Measurements from ENCODE around the gene ADPGK.

The ADPGK gene

GRCh38 chr15:72797834-72798233, 14.3 kb upstream of the ADPGK start:
- H3K9me3 Mint-ChIP-seq = no peaks in the 10 kb centered on the region
- no peaks in the 10 kb centered on the region for H3K36me3 Mint-ChIP-seq
- H3K27me3 Mint-ChIP-seq = peaks cover 52 to 86% of the 10 kb centered on the region in 2 donors
- DNase-seq (no peak), ATAC-seq (replicated peaks) (no peak)
- peak overlapping the region; percentile 31 for H3K27ac Mint-ChIP-seq
- peaks cover 9 to 16% of the 10 kb centered on the region in 2 donors for H3K4me1 Mint-ChIP-seq
- peak overlapping the region; percentile 43 to 87 for H3K4me3 Mint-ChIP-seq

GRCh38 chr15:72797338-72797689, 13.8 kb upstream of the ADPGK start:
- peak overlapping the region; percentile 82 to 87 for H3K4me3 Mint-ChIP-seq
- H3K27ac Mint-ChIP-seq = peak overlapping the region; percentile 31
- peak in 1 of 2 donors; percentile 31 for ATAC-seq (replicated peaks)
- H3K27me3 Mint-ChIP-seq = peaks cover 56 to 86% of the 10 kb centered on the region in 2 donors
- H3K36me3 Mint-ChIP-seq = no peaks in the 10 kb centered on the region
- H3K4me1 Mint-ChIP-seq = peaks cover 9 to 16% of the 10 kb centered on the region in 2 donors
- H3K9me3 Mint-ChIP-seq = no peaks in the 10 kb centered on the region
- DNase-seq = no peak

DNA sequence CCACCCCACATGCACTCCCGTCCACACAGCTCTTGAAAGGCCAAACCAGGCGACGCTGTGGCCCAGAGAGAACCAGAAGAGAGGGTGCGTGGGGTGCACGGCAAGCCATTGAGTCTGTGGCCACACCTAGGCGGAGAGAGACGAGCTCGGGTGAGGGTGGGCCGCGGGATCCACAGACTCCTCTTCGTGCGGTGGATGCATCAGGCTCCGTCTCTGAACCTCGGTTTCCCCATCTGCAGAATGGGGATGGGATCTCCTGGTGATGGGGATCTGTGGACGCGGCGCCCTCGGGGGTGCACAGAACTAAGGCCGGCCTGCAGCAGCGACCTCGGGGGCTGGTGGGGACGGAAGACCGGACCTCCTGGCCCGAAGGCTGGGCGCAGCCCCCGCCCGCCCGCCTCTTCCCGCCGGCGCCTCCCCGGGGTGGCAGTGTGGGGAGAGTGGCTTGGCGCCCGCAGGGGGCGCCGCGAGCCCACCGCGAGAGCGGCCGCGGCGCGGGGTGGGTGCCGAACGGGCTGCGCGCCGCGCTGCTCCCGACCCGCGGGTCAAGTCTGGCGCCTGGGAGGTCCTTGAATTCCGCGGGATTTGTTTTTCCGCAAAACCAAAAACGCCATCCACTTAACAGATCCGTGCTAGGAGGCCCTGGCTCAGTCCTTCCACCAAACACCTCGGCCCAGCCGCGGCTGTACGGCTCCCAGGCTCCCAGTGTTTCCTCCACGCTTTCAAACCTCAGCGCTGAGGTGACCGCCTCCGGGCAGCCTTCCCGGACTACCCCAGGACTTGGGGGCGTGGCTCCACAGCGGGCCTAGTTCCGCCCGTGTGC, 13.2 kb upstream of the ADPGK start:
- Mint-ChIP-seq H3K27me3 (peaks cover 51 to 82% of the 10 kb centered on the region in 2 donors), H3K36me3 (no peaks in the 10 kb centered on the region), H3K27ac (peak overlapping the region; percentile 51), H3K9me3 (no peaks in the 10 kb centered on the region), H3K4me1 (peaks cover 9 to 16% of the 10 kb centered on the region in 2 donors), H3K4me3 (peak overlapping the region; percentile 87)
- ATAC-seq (replicated peaks) (peak; percentile 84 to 88), DNase-seq (no peak)

DNA sequence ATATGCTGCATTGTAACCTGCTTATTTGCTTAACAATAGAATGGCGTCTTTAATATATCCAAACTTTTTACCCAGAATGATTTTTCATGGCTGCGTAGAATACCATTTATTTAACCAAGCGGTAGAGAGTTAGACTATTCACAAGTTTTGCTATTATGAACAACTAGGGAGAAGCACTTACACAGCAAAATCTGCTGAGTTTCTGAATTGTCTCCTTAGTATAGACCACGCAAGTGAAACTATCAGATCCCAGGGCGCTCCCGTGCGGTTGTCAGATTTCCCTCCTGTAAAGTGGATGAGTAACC, 12.6 kb upstream of the ADPGK start:
- Mint-ChIP-seq H3K27me3 (peaks cover 46 to 77% of the 10 kb centered on the region in 2 donors), H3K27ac (no peak overlapping the region), H3K9me3 (no peaks in the 10 kb centered on the region), H3K36me3 (no peaks in the 10 kb centered on the region), H3K4me3 (peak overlapping the region; percentile 87), H3K4me1 (peaks cover 9 to 16% of the 10 kb centered on the region in 2 donors)
- ATAC-seq (replicated peaks) (no peak), DNase-seq (no peak)

GRCh38 chr15:72793766-72794660, 10.5 kb upstream of the ADPGK start:
- H3K27ac Mint-ChIP-seq = no peak overlapping the region
- H3K27me3 Mint-ChIP-seq = peaks cover 30 to 74% of the 10 kb centered on the region in 2 donors
- no peak overlapping the region for H3K4me3 Mint-ChIP-seq
- no peaks in the 10 kb centered on the region for H3K36me3 Mint-ChIP-seq
- ATAC-seq (replicated peaks) (no peak), DNase-seq (no peak)
- H3K4me1 Mint-ChIP-seq = peaks cover 9 to 16% of the 10 kb centered on the region in 2 donors
- H3K9me3 Mint-ChIP-seq = no peaks in the 10 kb centered on the region

DNA sequence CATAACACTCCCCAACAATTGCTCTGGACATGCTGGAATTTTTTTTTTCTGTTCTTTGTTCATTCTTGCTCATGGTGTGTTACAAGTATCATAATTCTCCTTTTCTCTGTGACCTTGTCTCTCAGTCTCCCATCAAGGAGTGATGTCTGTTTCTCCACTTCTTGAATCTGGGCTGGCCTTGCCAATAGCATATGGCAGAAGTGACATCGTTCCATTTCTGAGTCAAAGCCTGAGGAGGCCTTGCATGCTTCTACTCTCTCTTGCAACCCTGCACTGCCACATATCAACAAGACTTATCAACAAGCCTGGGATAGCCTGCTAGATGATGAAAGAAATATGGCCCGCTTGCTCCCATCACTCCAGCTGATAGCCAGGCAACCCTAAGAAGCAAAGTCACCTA, 8.9 kb upstream of the ADPGK start:
- H3K36me3 Mint-ChIP-seq = no peaks in the 10 kb centered on the region
- peaks cover 7 to 12% of the 10 kb centered on the region in 2 donors for H3K4me1 Mint-ChIP-seq
- H3K27ac Mint-ChIP-seq = no peak overlapping the region
- no peaks in the 10 kb centered on the region for H3K9me3 Mint-ChIP-seq
- H3K27me3 Mint-ChIP-seq = peaks cover 25 to 67% of the 10 kb centered on the region in 2 donors
- no peak overlapping the region for H3K4me3 Mint-ChIP-seq
- ATAC-seq (replicated peaks) = no peak
- no peak for DNase-seq

GRCh38 chr15:72790302-72790910, 6.8 kb upstream of the ADPGK start:
- ATAC-seq (replicated peaks) = no peak

GRCh38 chr15:72787526-72787925, 4.0 kb upstream of the ADPGK start:
- H3K27ac Mint-ChIP-seq = no peak overlapping the region
- DNase-seq (no peak), ATAC-seq (replicated peaks) (no peak)
- peaks cover 3 to 22% of the 10 kb centered on the region in 2 donors for H3K27me3 Mint-ChIP-seq
- H3K4me3 Mint-ChIP-seq = no peak overlapping the region
- H3K4me1 Mint-ChIP-seq = peaks cover 9 to 15% of the 10 kb centered on the region in 2 donors
- no peaks in the 10 kb centered on the region for H3K9me3 Mint-ChIP-seq
- peaks cover 4% of the 10 kb centered on the region in 2 donors for H3K36me3 Mint-ChIP-seq

More at GRCh38 chr15:72790302-72790910, 6.8 kb upstream of the ADPGK start:
- Mint-ChIP-seq H3K27me3 (peaks cover 19 to 49% of the 10 kb centered on the region in 2 donors), H3K36me3 (no peaks in the 10 kb centered on the region), H3K4me3 (no peak overlapping the region), H3K9me3 (no peaks in the 10 kb centered on the region), H3K4me1 (peaks cover under 1 to 3% of the 10 kb centered on the region in 2 donors), H3K27ac (no peak overlapping the region)
- no peak for DNase-seq

DNA sequence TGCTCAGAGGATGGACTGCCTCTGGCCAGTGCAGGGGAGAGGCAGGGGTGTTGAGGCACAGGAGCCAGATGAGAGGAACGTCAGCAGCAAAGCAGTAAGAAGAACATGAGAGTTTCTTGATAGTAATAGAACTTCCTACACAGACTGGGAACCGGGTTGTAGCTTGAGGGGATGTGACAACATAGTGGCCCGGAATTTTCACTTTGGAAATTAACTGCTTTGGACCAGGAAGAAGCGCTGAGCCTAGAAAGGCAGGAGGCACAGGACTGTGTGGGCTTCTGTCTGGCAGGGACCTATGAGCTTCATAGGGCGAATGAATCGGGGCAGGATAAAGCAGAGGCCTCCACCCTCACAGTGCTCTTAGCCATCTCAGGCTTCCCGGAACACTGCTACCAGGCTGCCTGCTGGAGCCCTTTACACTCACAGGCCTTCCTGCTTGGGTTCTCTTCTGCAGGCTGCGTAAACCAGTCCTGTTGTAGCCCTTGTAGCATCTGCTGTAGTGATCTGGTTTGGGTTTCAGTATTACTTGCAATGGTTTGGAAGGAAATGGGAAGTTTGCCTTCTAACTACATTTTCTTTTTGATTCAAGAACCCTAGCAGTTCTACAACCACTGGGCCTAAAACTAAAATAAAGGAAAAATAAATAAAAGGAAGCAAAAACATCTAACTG, 3.3 kb upstream of the ADPGK start:
- Mint-ChIP-seq H3K9me3 (no peaks in the 10 kb centered on the region), H3K27me3 (peaks cover 0 to 19% of the 10 kb centered on the region in 2 donors), H3K4me1 (peaks cover 10 to 15% of the 10 kb centered on the region in 2 donors), H3K4me3 (no peak overlapping the region), H3K27ac (no peak overlapping the region), H3K36me3 (peaks cover 4 to 6% of the 10 kb centered on the region in 2 donors)
- no peak for DNase-seq
- no peak for ATAC-seq (replicated peaks)

GRCh38 chr15:72786242-72786641, 2.7 kb upstream of the ADPGK start:
- DNase-seq (no peak), ATAC-seq (replicated peaks) (no peak)
- Mint-ChIP-seq H3K4me3 (no peak overlapping the region), H3K9me3 (no peaks in the 10 kb centered on the region), H3K36me3 (peaks cover 9 to 12% of the 10 kb centered on the region in 2 donors), H3K4me1 (peaks cover 15 to 21% of the 10 kb centered on the region in 2 donors), H3K27me3 (peaks cover 0 to 18% of the 10 kb centered on the region in 2 donors), H3K27ac (no peak overlapping the region)

- H3K4me3 Mint-ChIP-seq = no peak overlapping the region
These were observed 2.3 kb upstream of the ADPGK start for GRCh38 chr15:72785841-72786240.

DNA sequence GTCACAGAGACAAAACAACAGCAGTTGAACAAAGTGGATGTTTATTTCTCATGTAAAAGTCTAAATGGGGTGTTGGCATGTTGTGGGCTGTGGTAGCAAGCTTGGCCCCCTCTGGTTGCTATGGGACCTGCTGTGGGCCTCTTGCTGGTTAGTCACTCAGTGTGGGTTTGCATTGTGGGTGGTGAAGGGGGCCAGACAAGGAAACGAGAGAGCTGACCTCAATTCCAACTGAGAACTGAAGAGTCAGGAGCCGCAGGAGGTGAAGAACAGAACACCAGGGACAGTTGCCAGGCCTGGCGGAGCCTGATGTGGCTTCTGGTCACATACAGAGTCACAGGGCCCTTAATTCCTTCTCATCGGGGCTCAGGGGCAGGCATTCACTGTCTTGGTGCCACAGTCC, 1.9 kb upstream of the ADPGK start:
- Mint-ChIP-seq H3K27me3 (peaks cover 0 to 10% of the 10 kb centered on the region in 2 donors), H3K4me1 (peaks cover 21 to 29% of the 10 kb centered on the region in 2 donors)

More at GRCh38 chr15:72785841-72786240, 2.3 kb upstream of the ADPGK start:
- H3K36me3 Mint-ChIP-seq = peaks cover 13 to 16% of the 10 kb centered on the region in 2 donors
- peaks cover 19 to 25% of the 10 kb centered on the region in 2 donors for H3K4me1 Mint-ChIP-seq
- H3K9me3 Mint-ChIP-seq = no peaks in the 10 kb centered on the region
- peaks cover 0 to 14% of the 10 kb centered on the region in 2 donors for H3K27me3 Mint-ChIP-seq
- DNase-seq = no peak
- H3K27ac Mint-ChIP-seq = no peak overlapping the region
- no peak for ATAC-seq (replicated peaks)

DNA sequence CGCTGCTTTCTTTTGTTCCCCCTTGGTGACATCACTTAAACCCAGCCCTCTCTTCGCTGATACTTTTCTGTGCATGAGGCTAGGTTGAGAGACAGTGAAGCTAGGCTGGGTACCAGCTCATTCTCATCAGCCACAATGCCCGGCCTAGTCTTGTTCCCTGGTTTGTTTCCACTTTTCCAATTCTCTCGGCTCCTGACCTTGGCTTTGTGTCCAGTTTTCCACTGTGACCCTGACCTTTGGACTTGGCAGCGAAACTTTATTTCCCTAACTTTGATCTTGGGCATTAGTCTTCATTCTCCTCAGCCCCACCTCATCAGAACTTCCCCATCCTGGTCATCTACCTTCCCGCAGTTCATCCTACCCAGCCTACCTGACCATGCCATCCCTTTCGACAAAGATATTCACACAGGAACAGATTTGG, 908 bp upstream of the ADPGK start:
- Mint-ChIP-seq H3K27me3 (peaks cover 0 to under 1% of the 10 kb centered on the region in 2 donors), H3K4me3 (peak overlapping the region; percentile 88 to 92), H3K9me3 (no peaks in the 10 kb centered on the region), H3K4me1 (peaks cover 29 to 38% of the 10 kb centered on the region in 2 donors), H3K36me3 (peaks cover 22 to 27% of the 10 kb centered on the region in 2 donors), H3K27ac (peak overlapping the region; percentile 98)
- ATAC-seq (replicated peaks) (peak; percentile 30 to 36), DNase-seq (no peak)

More for the DNA sequence above, 1.9 kb upstream of the ADPGK start:
- H3K36me3 Mint-ChIP-seq = peaks cover 14 to 18% of the 10 kb centered on the region in 2 donors
- no peaks in the 10 kb centered on the region for H3K9me3 Mint-ChIP-seq
- H3K4me3 Mint-ChIP-seq = no peak overlapping the region
- ATAC-seq (replicated peaks) (no peak), DNase-seq (no peak)
- H3K27ac Mint-ChIP-seq = peak overlapping the region; percentile 75

Measured in stimulated activated naive B cell treated with anti-CD40 and anti-IgM and Interleukin-4, amounts not matched to agents 10 μg/mL and 1 μg/mL and 100 μg/mL, for 72 hours (primary cell).